GM23248 (cell line): ENCODE results near the gene ZNF689.

ENCODE experiments used
- EZH2 ChIP-seq: fragments of 200-600 bp; sonication (generic); IDR thresholded peaks from 2 replicates; pipeline ENCODE4 v1.6.1; 2018; ENCODE audit warnings: antibody characterized with exemption, mild to moderate bottlenecking; ENCODE audit not compliant: insufficient read depth, poor library complexity, severe bottlenecking
- EZH2phosphoT487 ChIP-seq: fragments of 200-600 bp; sonication (generic); IDR thresholded peaks from 2 replicates; pipeline ENCODE4 v1.6.1; 2018; ENCODE audit warnings: antibody characterized with exemption, moderate library complexity, mild to moderate bottlenecking, low read depth; ENCODE audit not compliant: insufficient read depth

DNA sequence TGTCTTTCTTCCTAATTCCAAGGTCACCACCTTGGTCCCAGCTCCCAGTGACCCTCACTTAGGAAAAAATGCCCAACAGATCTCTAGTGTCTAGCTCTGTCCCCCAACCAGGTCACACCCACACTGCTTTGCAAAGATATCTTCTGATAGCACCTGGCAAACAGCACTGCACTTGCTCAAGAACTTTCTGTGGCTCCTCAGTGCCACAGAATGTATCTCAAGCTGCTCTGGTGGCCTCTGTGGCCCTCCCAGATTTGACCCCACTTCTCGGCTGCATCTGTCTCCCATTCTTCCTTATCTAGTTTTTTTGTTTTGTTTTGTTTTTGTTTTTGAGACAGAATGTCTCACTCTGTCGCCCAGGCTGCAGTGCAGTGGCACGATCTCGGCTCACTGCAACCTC is 43.7 kb downstream of the ZNF689 start:
- no peak for TF ChIP-seq EZH2
- no peak for TF ChIP-seq EZH2phosphoT487
